HEK293 (cell line): ENCODE data around the gene TUFM.

Experiments used
- CTCF ChIA-PET: fragments of 350-600 bp; formaldehyde crosslinking; extraction: SDS; loops from one replicate; lab custom pipeline; 2021; ENCODE audit warnings: antibody characterized with exemption; lab: Yijun Ruan, JAX
- POLR2A ChIA-PET: fragments of 300-600 bp; formaldehyde crosslinking; extraction: SDS; loops from one replicate; lab custom pipeline; 2020; ENCODE audit warnings: antibody characterized with exemption, inconsistent platforms; lab: Yijun Ruan, JAX
- H3K27ac ChIP-seq: fragments of 200-500 bp; sonication (Bioruptor generic); 2 replicates; pipeline ENCODE4 v1.5.1; 2014; ENCODE audit warnings: low read depth, low read length, control low read depth, inconsistent platforms; ENCODE audit errors: extremely low read depth
- H3K36me3 ChIP-seq, 2 experiments: fragments of 200-500 bp in 1 of 2; sonication (Bioruptor generic) in 1 of 2; 1 replicate in 1 of 2; 2 replicates in 1 of 2; pipeline ENCODE4 v1.5.1; 2014 to 2017; ENCODE audit warnings: inconsistent platforms in 2 of 2, low read length in 2 of 2; ENCODE audit not compliant: control insufficient read depth in 2 of 2, insufficient read depth in 1 of 2
- H3K4me1 ChIP-seq: fragments of 200-500 bp; sonication (Bioruptor generic); 2 replicates; pipeline ENCODE4 v1.5.1; 2014; ENCODE audit warnings: mild to moderate bottlenecking, low read length, inconsistent platforms; ENCODE audit not compliant: control insufficient read depth, insufficient read depth
- H3K4me3 ChIP-seq: 2 replicates; pipeline ENCODE4 v1.5.1; 2011; ENCODE audit warnings: low read depth, mild to moderate bottlenecking, control low read depth, low read length, moderate library complexity
- H3K9me3 ChIP-seq: fragments of 200-500 bp; sonication (Bioruptor generic); 2 replicates; pipeline ENCODE4 v1.5.1; 2014; ENCODE audit warnings: low read depth, low read length, inconsistent platforms; ENCODE audit not compliant: control insufficient read depth, insufficient read depth
- EGR2 ChIP-seq: fragments of 450-650 bp; formaldehyde crosslinking; IDR thresholded peaks from 2 replicates; pipeline ENCODE4 v1.5.1; 2016; ENCODE audit warnings: low read depth, missing biosample characterization, missing genetic modification characterization
- GFI1B ChIP-seq: fragments of 450-650 bp; formaldehyde crosslinking; IDR thresholded peaks from 2 replicates; pipeline ENCODE4 v1.5.1; 2016; ENCODE audit warnings: missing biosample characterization, missing genetic modification characterization
- KLF10 ChIP-seq: fragments of 450-650 bp; IDR thresholded peaks from 2 replicates; pipeline ENCODE4 v1.5.1; 2018; ENCODE audit warnings: missing biosample characterization, mild to moderate bottlenecking, missing genetic modification characterization
- KLF16 ChIP-seq: fragments of 450-650 bp; formaldehyde crosslinking; IDR thresholded peaks from 2 replicates; pipeline ENCODE4 v1.5.1; 2017; ENCODE audit warnings: missing biosample characterization, missing genetic modification characterization
- KLF9 ChIP-seq: fragments of 450-650 bp; formaldehyde crosslinking; IDR thresholded peaks from 2 replicates; pipeline ENCODE4 v1.5.1; 2016; ENCODE audit warnings: missing biosample characterization, missing genetic modification characterization, low read depth
- MEIS1 ChIP-seq: sonication (generic); formaldehyde crosslinking; IDR thresholded peaks from 2 replicates; pipeline ENCODE4 v1.8.1; 2022; ENCODE audit warnings: missing genetic modification reagents, mild to moderate bottlenecking, borderline replicate concordance
- PRDM1 ChIP-seq: fragments of 450-650 bp; formaldehyde crosslinking; IDR thresholded peaks from 2 replicates; pipeline ENCODE4; 2016; ENCODE audit warnings: missing biosample characterization, missing genetic modification characterization
- REST ChIP-seq: fragments of 450-650 bp; formaldehyde crosslinking; IDR thresholded peaks from 2 replicates; pipeline ENCODE4 v1.5.1; 2016; ENCODE audit warnings: missing biosample characterization, missing genetic modification characterization
- SETDB1 ChIP-seq: IDR thresholded peaks from one replicate; pipeline ENCODE4 v1.6.1; 2017; ENCODE audit warnings: mild to moderate bottlenecking, low read length, moderate library complexity, mixed read lengths; ENCODE audit not compliant: insufficient read length
- SP2 ChIP-seq: fragments of 450-650 bp; formaldehyde crosslinking; IDR thresholded peaks from 2 replicates; pipeline ENCODE4 v1.5.1; 2016; ENCODE audit warnings: missing biosample characterization, missing genetic modification characterization
- ZBTB17 ChIP-seq: fragments of 450-650 bp; formaldehyde crosslinking; IDR thresholded peaks from 2 replicates; pipeline ENCODE4 v1.5.1; 2016; ENCODE audit warnings: missing biosample characterization, missing genetic modification characterization
- ZBTB20 ChIP-seq: fragments of 450-650 bp; formaldehyde crosslinking; IDR thresholded peaks from 2 replicates; pipeline ENCODE4 v1.5.1; 2016; ENCODE audit warnings: missing biosample characterization, missing genetic modification characterization
- ZBTB21 ChIP-seq: fragments of 450-650 bp; formaldehyde crosslinking; IDR thresholded peaks from 2 replicates; pipeline ENCODE4 v1.5.1; 2017; ENCODE audit warnings: missing biosample characterization, missing genetic modification characterization
- ZBTB48 ChIP-seq: fragments of 450-650 bp; formaldehyde crosslinking; IDR thresholded peaks from 2 replicates; pipeline ENCODE4 v1.5.1; 2016; ENCODE audit warnings: missing biosample characterization, missing genetic modification characterization
- ZNF138 ChIP-seq: fragments of 450-650 bp; formaldehyde crosslinking; IDR thresholded peaks from 2 replicates; pipeline ENCODE4 v1.5.1; 2016; ENCODE audit warnings: missing biosample characterization, missing genetic modification characterization, borderline replicate concordance
- ZNF175 ChIP-seq: fragments of 450-650 bp; formaldehyde crosslinking; IDR thresholded peaks from 2 replicates; pipeline ENCODE4 v1.5.1; 2016; ENCODE audit warnings: missing biosample characterization, missing genetic modification characterization
- ZNF24 ChIP-seq: fragments of 450-650 bp; formaldehyde crosslinking; IDR thresholded peaks from 2 replicates; pipeline ENCODE4 v1.5.1; 2016; ENCODE audit warnings: missing biosample characterization, missing genetic modification characterization
- ZNF274 ChIP-seq, 2 experiments: fragments of 200-500 bp in 1 of 2; fragments of 450-650 bp in 1 of 2; sonication (Bioruptor generic) in 1 of 2; formaldehyde crosslinking in 1 of 2; IDR thresholded peaks; 2 replicates each; pipeline versions ENCODE4 v1.5.1 to v1.6.1; 2014 to 2016; ENCODE audit warnings: borderline replicate concordance in 1 of 2, inconsistent platforms in 1 of 2, low read length in 1 of 2, missing biosample characterization in 1 of 2, missing genetic modification characterization in 1 of 2
- ZNF311 ChIP-seq: fragments of 450-650 bp; formaldehyde crosslinking; IDR thresholded peaks from 2 replicates; pipeline ENCODE4 v1.5.1; 2017; ENCODE audit warnings: missing biosample characterization, missing genetic modification characterization, borderline replicate concordance
- ZNF416 ChIP-seq: fragments of 450-650 bp; formaldehyde crosslinking; IDR thresholded peaks from 2 replicates; pipeline ENCODE4 v1.5.1; 2016; ENCODE audit warnings: missing biosample characterization, missing genetic modification characterization
- ZNF433 ChIP-seq: fragments of 450-650 bp; formaldehyde crosslinking; IDR thresholded peaks from 2 replicates; pipeline ENCODE4 v1.5.1; 2016; ENCODE audit warnings: missing biosample characterization, missing genetic modification characterization, low read depth
- ZNF521 ChIP-seq: fragments of 450-650 bp; formaldehyde crosslinking; IDR thresholded peaks from 2 replicates; pipeline ENCODE4 v1.5.1; 2017; ENCODE audit warnings: missing biosample characterization, mild to moderate bottlenecking, missing genetic modification characterization
- ZNF530 ChIP-seq: fragments of 450-650 bp; formaldehyde crosslinking; IDR thresholded peaks from 2 replicates; pipeline ENCODE4 v1.5.1; 2016; ENCODE audit warnings: low read depth, missing biosample characterization, missing genetic modification characterization
- ZNF555 ChIP-seq: fragments of 450-650 bp; formaldehyde crosslinking; conservative IDR thresholded peaks from 2 replicates; pipeline ENCODE4 v1.5.1; 2017; ENCODE audit warnings: missing biosample characterization, mild to moderate bottlenecking, missing genetic modification characterization, inconsistent platforms
- ZNF645 ChIP-seq: fragments of 450-650 bp; formaldehyde crosslinking; IDR thresholded peaks from 2 replicates; pipeline ENCODE4; 2016; ENCODE audit warnings: missing biosample characterization, missing genetic modification characterization
- ZNF654 ChIP-seq: fragments of 450-650 bp; formaldehyde crosslinking; IDR thresholded peaks from 2 replicates; pipeline ENCODE4 v1.5.1; 2016; ENCODE audit warnings: low read depth, missing biosample characterization, missing genetic modification characterization
- ZNF658 ChIP-seq: fragments of 450-650 bp; formaldehyde crosslinking; IDR thresholded peaks from 2 replicates; pipeline ENCODE4; 2016; ENCODE audit warnings: missing biosample characterization, missing genetic modification characterization
- ZNF704 ChIP-seq: fragments of 450-650 bp; formaldehyde crosslinking; IDR thresholded peaks from 2 replicates; pipeline ENCODE4 v1.5.1; 2016; ENCODE audit warnings: missing biosample characterization, missing genetic modification characterization
- ZNF707 ChIP-seq: fragments of 450-650 bp; formaldehyde crosslinking; IDR thresholded peaks from 2 replicates; pipeline ENCODE4 v1.5.1; 2016; ENCODE audit warnings: missing biosample characterization, missing genetic modification characterization
- ZNF768 ChIP-seq: fragments of 450-650 bp; formaldehyde crosslinking; IDR thresholded peaks from 2 replicates; pipeline ENCODE4 v1.5.1; 2018; ENCODE audit warnings: missing biosample characterization, mild to moderate bottlenecking, missing genetic modification characterization
- ZSCAN16 ChIP-seq: fragments of 450-650 bp; formaldehyde crosslinking; IDR thresholded peaks from 2 replicates; pipeline ENCODE4 v1.5.1; 2016; ENCODE audit warnings: missing biosample characterization, missing genetic modification characterization
- TF ChIP-seq, protein P1 (sequence below): fragments of 450-650 bp; IDR thresholded peaks from 2 replicates; pipeline ENCODE4 v1.5.1; 2018; ENCODE audit warnings: missing biosample characterization, missing genetic modification characterization

TUFM gene

GRCh38 chr16:28879841-28880588 lies 33.9 kb upstream of the TUFM start:
- Histone ChIP-seq H3K9me3 (no peaks in the 10 kb centered on the region), H3K27ac (peak overlapping the region; percentile 67; the same call in 1 of the 2 replicates), H3K4me1 (peaks cover 11% of the 10 kb centered on the region), H3K36me3 (peaks cover 0 to 5% of the 10 kb centered on the region in 2 experiments; a peak in 1 of 3 replicates), H3K4me3 (peak overlapping the region; percentile 62)
- CTCF ChIA-PET: interaction anchor here (0.6 to 2.1 kb wide), 5 partner anchors 32 to 1152 kb away, joined by 3 to 10 read pairs (median 3); no protein-coding TSS in a partner anchor
- POLR2A ChIA-PET: interaction anchor here (0.5 to 2.5 kb wide), 11 partner anchors 16 to 71 kb away, joined by 3 to 13 read pairs (median 8); partner anchors contain the start of genes ATXN2L, NFATC2IP, SH2B1 and TUFM
- no peak for TF ChIP-seq ZSCAN16
- no peak for TF ChIP-seq ZNF530
- TF ChIP-seq ZBTB17 (tag by site-specific recombination): peak; percentile 83
- peak; percentile 91 for TF ChIP-seq EGR2 (tag by site-specific recombination)
- TF ChIP-seq ZBTB48 (tag by site-specific recombination): peak; percentile 92
- no peak for TF ChIP-seq ZNF274 (IDR thresholded peaks at IDR 0.05; ENCODE audit: low read length)
- no peak for TF ChIP-seq ZNF274 (tag by site-specific recombination; IDR thresholded peaks at IDR 0.05; ENCODE audit: borderline replicate concordance)
- TF ChIP-seq ZNF658: no peak
- no peak for TF ChIP-seq ZNF138 (tag by site-specific recombination)
- TF ChIP-seq PRDM1: no peak
- peak; percentile 75 for TF ChIP-seq KLF16 (tag by site-specific recombination)
- TF ChIP-seq REST (tag by site-specific recombination): no peak
- no peak for TF ChIP-seq ZNF521 (tag by site-specific recombination)
- TF ChIP-seq MEIS1: no peak
- TF ChIP-seq, protein P1, sequence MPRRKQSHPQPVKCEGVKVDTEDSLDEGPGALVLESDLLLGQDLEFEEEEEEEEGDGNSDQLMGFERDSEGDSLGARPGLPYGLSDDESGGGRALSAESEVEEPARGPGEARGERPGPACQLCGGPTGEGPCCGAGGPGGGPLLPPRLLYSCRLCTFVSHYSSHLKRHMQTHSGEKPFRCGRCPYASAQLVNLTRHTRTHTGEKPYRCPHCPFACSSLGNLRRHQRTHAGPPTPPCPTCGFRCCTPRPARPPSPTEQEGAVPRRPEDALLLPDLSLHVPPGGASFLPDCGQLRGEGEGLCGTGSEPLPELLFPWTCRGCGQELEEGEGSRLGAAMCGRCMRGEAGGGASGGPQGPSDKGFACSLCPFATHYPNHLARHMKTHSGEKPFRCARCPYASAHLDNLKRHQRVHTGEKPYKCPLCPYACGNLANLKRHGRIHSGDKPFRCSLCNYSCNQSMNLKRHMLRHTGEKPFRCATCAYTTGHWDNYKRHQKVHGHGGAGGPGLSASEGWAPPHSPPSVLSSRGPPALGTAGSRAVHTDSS (tag by site-specific recombination): peak; percentile 54
- TF ChIP-seq ZNF645 (tag by site-specific recombination): no peak
- no peak for TF ChIP-seq ZNF707
- peak; percentile 69; the same call in 1 of the 2 replicates for TF ChIP-seq GFI1B (tag by site-specific recombination)
- TF ChIP-seq KLF9 (tag by site-specific recombination): peak; percentile 50
- no peak for TF ChIP-seq ZNF704 (tag by site-specific recombination)
- TF ChIP-seq ZNF433 (tag by site-specific recombination): no peak
- peak; percentile 79 for TF ChIP-seq SP2
- TF ChIP-seq ZBTB20: peak; percentile 84
- TF ChIP-seq ZNF555 (tag by site-specific recombination): no peak
- peak; percentile 52 for TF ChIP-seq SETDB1
- TF ChIP-seq ZNF175 (tag by site-specific recombination): no peak
- no peak for TF ChIP-seq ZNF311 (tag by site-specific recombination)
- peak; percentile 76; the same call in 1 of the 2 replicates for TF ChIP-seq ZNF24 (tag by site-specific recombination)
- TF ChIP-seq ZNF768: no peak
- no peak for TF ChIP-seq ZBTB21 (tag by site-specific recombination)
- no peak for TF ChIP-seq ZNF654
- no peak for TF ChIP-seq ZNF416 (tag by site-specific recombination)
- peak; percentile 80 for TF ChIP-seq KLF10 (tag by site-specific recombination)
